NCI-H69 (cell line): ENCODE measurements around the gene SLC35D1.
A peak's percentile ranks its signal among the peaks of the same experiment; 100 is the strongest.

ENCODE experiments used
- DNase-seq: peaks from one replicate; lab custom pipeline; 2025; lab: John Stamatoyannopoulos, UW

SLC35D1 gene

GRCh38 chr1:67044631-67045270 is 9.2 kb downstream of the SLC35D1 start:
- DNase-seq: no peak

- DNase-seq: no peak
These were observed 10.6 kb downstream of the SLC35D1 start for GRCh38 chr1:67043366-67043765.

- no peak for DNase-seq
These were observed 12.0 kb downstream of the SLC35D1 start for GRCh38 chr1:67041841-67042503.

- DNase-seq: no peak
These were observed 13.5 kb downstream of the SLC35D1 start for GRCh38 chr1:67040405-67040804.

- no peak for DNase-seq
These were observed 22.1 kb downstream of the SLC35D1 start for GRCh38 chr1:67031859-67032247.

GRCh38 chr1:67031121-67031858 is 22.7 kb downstream of the SLC35D1 start:
- no peak for DNase-seq

- DNase-seq: no peak
These were observed 24.5 kb downstream of the SLC35D1 start for GRCh38 chr1:67029472-67029871.

- no peak for DNase-seq
These were observed 33.2 kb downstream of the SLC35D1 start for GRCh38 chr1:67020765-67021164.

GRCh38 chr1:67020304-67020703 is 33.6 kb downstream of the SLC35D1 start:
- DNase-seq: no peak

GRCh38 chr1:67019600-67020136 is 34.3 kb downstream of the SLC35D1 start:
- no peak for DNase-seq

GRCh38 chr1:67019121-67019520 is 34.8 kb downstream of the SLC35D1 start:
- no peak for DNase-seq

- DNase-seq: no peak
These were observed 35.4 kb downstream of the SLC35D1 start for GRCh38 chr1:67018574-67018973.

- DNase-seq: no peak
These were observed 40.4 kb downstream of the SLC35D1 start for GRCh38 chr1:67013573-67013972.

GRCh38 chr1:67009792-67010191 is 44.2 kb downstream of the SLC35D1 start:
- no peak for DNase-seq

- DNase-seq: no peak
These were observed 48.9 kb downstream of the SLC35D1 start for GRCh38 chr1:67005068-67005467.

- DNase-seq: peak; percentile 79
These were observed 49.8 kb downstream of the SLC35D1 start for GRCh38 chr1:67004176-67004575.

GRCh38 chr1:67001682-67002425 is 52.1 kb downstream of the SLC35D1 start:
- no peak for DNase-seq

- no peak for DNase-seq
These were observed 54.1 kb downstream of the SLC35D1 start for GRCh38 chr1:66999640-67000400.

GRCh38 chr1:66998972-66999371 is 55.0 kb downstream of the SLC35D1 start:
- DNase-seq: no peak

GRCh38 chr1:66996018-66996682 is 57.8 kb downstream of the SLC35D1 start:
- DNase-seq: peak; percentile 68

GRCh38 chr1:66993076-66993475 is 60.9 kb downstream of the SLC35D1 start:
- no peak for DNase-seq
